GM12878 (cell line): ENCODE results near the gene ATL2. TPM values are rescaled to one million over a fixed set of nuclear protein-coding genes. Genes with fewer than 3 reads are reported as not detected.
A peak's percentile ranks its signal among the peaks of the same experiment; 100 is the strongest.

Experiments used
- ATAC-seq: fragments of 200-7000 bp; cut with Tn5 transposase; 3 replicates; pipeline ENCODE4 v1.9.1; 2020; ENCODE audit warnings: mild to moderate bottlenecking, moderate library complexity
- BruUV-seq: library from RNA; stranded (reverse); fragments of 400-500 nt; replicated peaks from 2 replicates; lab custom pipeline; 2021; lab: Mats Ljungman, UMichigan
- CTCF ChIA-PET: fragments of 300-600 bp; sonication (Branson Sonifier 250); formaldehyde crosslinking; extraction: SDS; loops from one replicate; lab custom pipeline; 2021; ENCODE audit warnings: inconsistent platforms; lab: Yijun Ruan, JAX
- POLR2A ChIA-PET: fragments of 350-600 bp; formaldehyde crosslinking; extraction: SDS; loops from one replicate; lab custom pipeline; 2021; ENCODE audit warnings: inconsistent platforms; lab: Charles Lee
- RAD21 ChIA-PET: fragments of 300-600 bp; sonication (Branson Sonifier 250); formaldehyde crosslinking; loops from one replicate; lab custom pipeline; 2023; ENCODE audit warnings: antibody characterized with exemption; ENCODE audit not compliant: unreplicated experiment; lab: Charles Lee
- SMC1A ChIA-PET: fragments of 300-600 bp; sonication (Branson Sonifier 250); formaldehyde crosslinking; loops from one replicate; lab custom pipeline; 2023; ENCODE audit not compliant: unreplicated experiment, uncharacterized antibody; lab: Charles Lee
- DNase-seq: peaks from one replicate; pipeline ENCODE4 v3.0.0-alpha.2; 2011; ENCODE audit warnings: low read depth, low spot score
- FAIRE-seq: peaks from 3 replicates; lab custom pipeline; 2011; peaks lifted over from hg19 to GRCh38; lab: Jason Lieb, UNC
- H2AFZ ChIP-seq: 2 replicates; pipeline ENCODE4 v1.6.0; 2011; ENCODE audit warnings: low read depth, low read length, control low read depth; ENCODE audit not compliant: control insufficient read depth
- H3K27ac ChIP-seq: 2 replicates; pipeline ENCODE4 v1.5.1; 2011; ENCODE audit warnings: control low read depth; ENCODE audit not compliant: control insufficient read depth, insufficient read depth
- H3K27me3 ChIP-seq, 2 experiments: replicated peaks in 1 of 2; 2 replicates each; pipeline versions ENCODE4 v1.6.0 to v1.6.1; 2011; ENCODE audit warnings: low read length in 1 of 2; ENCODE audit not compliant: control insufficient read depth in 2 of 2, insufficient read depth in 2 of 2
- H3K36me3 ChIP-seq, 2 experiments: 2 replicates each; pipeline ENCODE4 v1.5.1; 2011; ENCODE audit warnings: low read length in 1 of 2; ENCODE audit not compliant: control insufficient read depth in 2 of 2, insufficient read depth in 2 of 2
- H3K4me1 ChIP-seq: 2 replicates; pipeline ENCODE4 v1.6.1; 2011; ENCODE audit warnings: mild to moderate bottlenecking, low read length, moderate library complexity, mixed read lengths; ENCODE audit not compliant: control insufficient read depth, insufficient read depth
- H3K4me2 ChIP-seq: 2 replicates; pipeline ENCODE4 v1.6.0; 2011; ENCODE audit warnings: control low read depth; ENCODE audit not compliant: control insufficient read depth, insufficient read depth
- H3K4me3 ChIP-seq: fragments of 200-600 bp; sonication (generic); 2 replicates; pipeline ENCODE4 v1.5.1; 2016
- H3K79me2 ChIP-seq: 2 replicates; pipeline ENCODE4 v1.6.0; 2011; ENCODE audit warnings: low read length; ENCODE audit not compliant: control insufficient read depth, insufficient read depth
- H3K9ac ChIP-seq: 2 replicates; pipeline ENCODE4 v1.8.0; 2011; ENCODE audit warnings: low read length, control low read depth, mixed read lengths; ENCODE audit not compliant: control insufficient read depth, insufficient read depth
- H3K9me3 ChIP-seq: replicated peaks from 3 replicates; pipeline ENCODE4 v1.5.1; 2011; ENCODE audit warnings: mild to moderate bottlenecking, low read length; ENCODE audit not compliant: control insufficient read depth, insufficient read depth
- H4K20me1 ChIP-seq: 2 replicates; pipeline ENCODE4 v1.6.0; 2011; ENCODE audit not compliant: control insufficient read depth, insufficient read depth
- FOS ChIP-seq: IDR thresholded peaks from 3 replicates; pipeline ENCODE4 v1.6.1; 2011; ENCODE audit warnings: borderline replicate concordance; ENCODE audit not compliant: insufficient read length; ENCODE audit errors: extremely low read depth
- IRF4 ChIP-seq: IDR thresholded peaks from 2 replicates; pipeline ENCODE4 v1.6.1; 2011; ENCODE audit warnings: low read depth, low read length
- POU2F2 ChIP-seq: IDR thresholded peaks from 3 replicates; pipeline ENCODE4 v1.6.1; 2011; ENCODE audit warnings: low read depth, mild to moderate bottlenecking, low read length, borderline replicate concordance
- ZNF24 ChIP-seq: fragments of 450-650 bp; IDR thresholded peaks from 2 replicates; pipeline ENCODE4 v1.6.1; 2017; ENCODE audit warnings: antibody characterized with exemption, mild to moderate bottlenecking
- WGBS: methylation state at CpG from one replicate; pipeline ENCODE4 v1.1.6; 2016; ENCODE audit warnings: low lambda C conversion rate; ENCODE audit not compliant: insufficient replicate concordance, insufficient coverage; ENCODE audit errors: missing lambda C conversion rate; 5-methylcytosine and 5-hydroxymethylcytosine counted together
- in situ Hi-C: fragments of 300-500 bp; cut with MboI; formaldehyde crosslinking; loops from 9 replicates; pipeline ENCODE4 v1.14.3; 2018; ENCODE audit warnings: mixed read lengths
- intact Hi-C: fragments of 100-400 bp; cut with micrococcal nuclease; formaldehyde crosslinking; loops from one replicate; pipeline ENCODE4 v1.14.2; 2022; ENCODE audit not compliant: unreplicated experiment
- polyA plus RNA-seq, 11 experiments: library from polyadenylated mRNA; depleted of rRNA in 4 of 11; unstranded in 6 of 11; stranded (reverse) in 5 of 11; fragments of >200 nt; fragmentation: Nextera tagmentation in 4 of 11; fragmentation: Illumina TruSeq in 1 of 11; extraction: Ambion mirVana in 4 of 11; extraction: Trizol in 1 of 11; gene quantifications; 1 replicate in 1 of 11; 2 replicates in 10 of 11; pipeline versions ENCODE4 v1.2.1 to v1.2.3, GENCODE V29; 2011 to 2016; ENCODE audit warnings: inconsistent platforms in 2 of 11, missing spikeins in 2 of 11, low read depth in 1 of 11
- total RNA-seq, 4 experiments: library from RNA; depleted of rRNA in 3 of 4; stranded (reverse); fragments of >200 nt in 3 of 4; fragmentation: Illumina TruSeq in 1 of 4; extraction: Trizol in 1 of 4; gene quantifications; 2 replicates each; pipeline versions ENCODE4 v1.2.1 to v1.2.3, GENCODE V29; 2013 to 2021
- TF ChIP-seq, protein P1 (sequence below): fragments of 450-650 bp; IDR thresholded peaks from 2 replicates; pipeline ENCODE4 v1.6.1; 2017; ENCODE audit warnings: mild to moderate bottlenecking

The ATL2 gene
- total and polyA plus RNA-seq, 10 of the 15 experiments (the other 5 are each of a cell fraction or from before 2014, with no cell fraction given) = 8.6 to 51.5 (median 41.8) TPM

DNA sequence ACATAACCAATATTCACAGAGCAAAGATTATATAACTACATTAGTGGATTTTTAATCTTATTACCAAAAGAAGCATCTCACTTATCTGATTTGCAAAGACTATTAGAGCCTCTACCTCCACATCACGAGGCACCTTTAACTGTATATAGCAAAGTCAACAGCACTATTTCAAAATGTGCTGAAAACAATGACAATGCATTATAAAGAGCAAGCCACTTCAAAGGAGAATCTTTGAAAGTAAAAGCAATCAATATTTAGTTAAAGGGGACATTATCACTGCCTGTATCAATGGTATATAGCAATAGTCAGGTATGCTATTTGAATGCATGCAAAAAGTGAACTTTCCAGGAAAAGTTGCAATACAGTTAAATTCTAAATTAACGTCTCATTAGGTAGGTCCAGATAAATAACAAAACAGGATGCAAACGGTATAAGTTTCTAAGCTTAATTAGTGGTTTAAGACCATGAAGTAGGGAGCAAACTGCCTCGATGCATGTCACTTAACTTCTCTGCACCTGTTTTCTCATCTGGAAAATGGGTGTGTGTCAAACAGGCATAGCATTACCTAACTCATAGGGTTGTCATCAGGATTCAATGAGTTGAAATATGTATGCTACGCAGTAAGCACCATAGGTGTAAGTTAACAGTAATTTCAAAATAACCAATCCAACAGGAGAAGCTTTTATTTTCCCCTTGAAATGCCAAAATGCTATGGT lies 31.6 kb downstream of the ATL2 start:
- intact Hi-C loops = no loop called here
- H3K4me2 ChIP-seq = no peak overlapping the region
- H4K20me1 ChIP-seq = no peaks in the 10 kb centered on the region
- in situ Hi-C loops = no loop called here
- H3K79me2 ChIP-seq = peaks cover 38% of the 10 kb centered on the region
- ChIA-PET SMC1A (interaction anchor here (1.0 to 1.6 kb wide), 6 partner anchors 13 to 163 kb away, joined by 3 to 5 read pairs (median 4); no protein-coding TSS in a partner anchor), RAD21 (interaction anchor here (1.0 to 1.7 kb wide), 2 partner anchors 31 to 162 kb away, joined by 3 to 5 read pairs; no protein-coding TSS in a partner anchor), CTCF (interaction anchor here (1.2 to 2.3 kb wide), 2 partner anchors 30 to 190 kb away, joined by 3 to 10 read pairs; no protein-coding TSS in a partner anchor), POLR2A (no interaction called here)
- H3K27me3 ChIP-seq = no peaks in the 10 kb centered on the region
- no peak for FAIRE-seq
- BruUV-seq = no TSS peak
- H3K9ac ChIP-seq = no peak overlapping the region
- H3K9me3 ChIP-seq = peaks cover 6% of the 10 kb centered on the region
- peaks cover 6% of the 10 kb centered on the region; the same call in 1 of the 2 replicates for H3K4me1 ChIP-seq
- peaks cover 2 to 8% of the 10 kb centered on the region in 2 experiments; a peak in 3 of 4 replicates for H3K36me3 ChIP-seq
- TF ChIP-seq IRF4 = no peak
- DNase-seq = no peak
- ATAC-seq = no peak
- no peak overlapping the region for H2AFZ ChIP-seq
- WGBS = 76% methylated on average over 5 of the region's 5 CpGs
- no peak overlapping the region for H3K4me3 ChIP-seq
- no peak overlapping the region for H3K27ac ChIP-seq

DNA sequence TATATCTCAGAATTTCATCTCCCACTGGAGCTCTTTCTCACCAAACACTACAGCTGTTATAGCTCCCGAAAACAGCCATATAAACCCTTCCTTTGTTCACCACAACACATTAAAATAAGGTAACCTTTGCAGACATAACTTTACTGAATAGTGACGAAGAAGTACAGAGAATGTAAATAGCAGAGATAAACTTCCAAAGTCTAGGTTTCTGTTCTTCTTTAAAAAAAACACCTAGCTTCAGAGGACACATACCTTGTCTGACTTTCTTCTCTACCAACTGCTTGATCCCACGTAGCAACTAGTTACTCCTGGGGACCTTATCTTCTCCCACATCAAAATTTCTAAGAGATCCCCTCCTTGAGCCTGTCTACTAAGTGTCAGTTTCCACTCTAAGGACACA lies 32.3 kb downstream of the ATL2 start:
- CTCF ChIA-PET = interaction anchor here (2.3 kb wide), 1 partner anchor 31 kb away, joined by 10 read pairs; no protein-coding TSS in a partner anchor
- no peaks in the 10 kb centered on the region for H4K20me1 ChIP-seq
- H3K9me3 ChIP-seq = peaks cover 6% of the 10 kb centered on the region
- POLR2A ChIA-PET = interaction anchor here (1.2 kb wide), 1 partner anchor 18 kb away, joined by 5 read pairs; no protein-coding TSS in a partner anchor
- DNase-seq (no peak), FAIRE-seq (no peak), ATAC-seq (peak; percentile 51)
- SMC1A ChIA-PET = interaction anchor here (1.0 to 1.6 kb wide), 5 partner anchors 13 to 163 kb away, joined by 3 to 5 read pairs (median 4); no protein-coding TSS in a partner anchor
- no TSS peak for BruUV-seq
- H2AFZ ChIP-seq = no peak overlapping the region
- no peak overlapping the region for H3K4me3 ChIP-seq
- peaks cover 2 to 8% of the 10 kb centered on the region in 2 experiments; a peak in 3 of 4 replicates for H3K36me3 ChIP-seq
- no peak overlapping the region for H3K9ac ChIP-seq
- WGBS = 37% methylated on average over 3 of the region's 3 CpGs
- peaks cover 6% of the 10 kb centered on the region; the same call in 1 of the 2 replicates for H3K4me1 ChIP-seq
- intact Hi-C loops = no loop called here
- peak overlapping the region; percentile 38; the same call in 1 of the 2 replicates for H3K4me2 ChIP-seq
- RAD21 ChIA-PET = interaction anchor here (1.0 to 1.7 kb wide), 3 partner anchors 20 to 163 kb away, joined by 3 to 5 read pairs (median 3); no protein-coding TSS in a partner anchor
- no peak overlapping the region; the same call in 1 of the 2 replicates for H3K27ac ChIP-seq
- in situ Hi-C loops = no loop called here
- no peaks in the 10 kb centered on the region for H3K27me3 ChIP-seq
- no peak for TF ChIP-seq FOS
- TF ChIP-seq ZNF24 = no peak
- TF ChIP-seq, protein P1, sequence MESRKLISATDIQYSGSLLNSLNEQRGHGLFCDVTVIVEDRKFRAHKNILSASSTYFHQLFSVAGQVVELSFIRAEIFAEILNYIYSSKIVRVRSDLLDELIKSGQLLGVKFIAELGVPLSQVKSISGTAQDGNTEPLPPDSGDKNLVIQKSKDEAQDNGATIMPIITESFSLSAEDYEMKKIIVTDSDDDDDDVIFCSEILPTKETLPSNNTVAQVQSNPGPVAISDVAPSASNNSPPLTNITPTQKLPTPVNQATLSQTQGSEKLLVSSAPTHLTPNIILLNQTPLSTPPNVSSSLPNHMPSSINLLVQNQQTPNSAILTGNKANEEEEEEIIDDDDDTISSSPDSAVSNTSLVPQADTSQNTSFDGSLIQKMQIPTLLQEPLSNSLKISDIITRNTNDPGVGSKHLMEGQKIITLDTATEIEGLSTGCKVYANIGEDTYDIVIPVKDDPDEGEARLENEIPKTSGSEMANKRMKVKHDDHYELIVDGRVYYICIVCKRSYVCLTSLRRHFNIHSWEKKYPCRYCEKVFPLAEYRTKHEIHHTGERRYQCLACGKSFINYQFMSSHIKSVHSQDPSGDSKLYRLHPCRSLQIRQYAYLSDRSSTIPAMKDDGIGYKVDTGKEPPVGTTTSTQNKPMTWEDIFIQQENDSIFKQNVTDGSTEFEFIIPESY = no peak
- TF ChIP-seq POU2F2 = no peak
- H3K79me2 ChIP-seq = peaks cover 31% of the 10 kb centered on the region
